GM23338 (cell line): Measurements from ENCODE around the gene ZNF470. TPM values are rescaled to one million over a fixed set of nuclear protein-coding genes. Genes with fewer than 3 reads are reported as not detected.

Experiments
- ATAC-seq: fragments of 200-7000 bp; cut with Tn5 transposase; 3 replicates; pipeline ENCODE4 v1.9.1; 2020
- DNase-seq: peaks from one replicate; pipeline ENCODE4 v3.0.0-alpha.2; 2015; ENCODE audit warnings: low spot score
- H2AFZ ChIP-seq: fragments of 200-600 bp; sonication (generic); 2 replicates; pipeline ENCODE4 v1.8.0; 2016; ENCODE audit warnings: antibody characterized with exemption, mild to moderate bottlenecking, moderate library complexity
- H3F3A ChIP-seq: fragments of 200-600 bp; sonication (generic); replicated peaks from 2 replicates; pipeline ENCODE4 v1.8.0; 2017; ENCODE audit warnings: antibody characterized with exemption, mixed run types, low read depth
- H3K27ac ChIP-seq: fragments of 200-600 bp; sonication (generic); 2 replicates; pipeline ENCODE4 v1.6.1; 2016; ENCODE audit warnings: low read depth
- H3K27me3 ChIP-seq: fragments of 200-600 bp; sonication (generic); 2 replicates; pipeline ENCODE4 v1.8.0; 2016; ENCODE audit warnings: mild to moderate bottlenecking, mixed run types, moderate library complexity; ENCODE audit not compliant: insufficient read depth
- H3K36me3 ChIP-seq: fragments of 200-600 bp; sonication (generic); 2 replicates; pipeline ENCODE4 v1.8.0; 2016; ENCODE audit warnings: mild to moderate bottlenecking; ENCODE audit not compliant: insufficient read depth
- H3K4me1 ChIP-seq: fragments of 200-600 bp; sonication (generic); 2 replicates; pipeline ENCODE4 v1.8.0; 2016; ENCODE audit warnings: mild to moderate bottlenecking, moderate library complexity; ENCODE audit not compliant: insufficient read depth
- H3K4me2 ChIP-seq: fragments of 200-600 bp; sonication (generic); 2 replicates; pipeline ENCODE4 v1.7.1; 2017; ENCODE audit warnings: mixed run types
- H3K4me3 ChIP-seq: fragments of 200-600 bp; sonication (generic); 2 replicates; pipeline ENCODE4 v1.6.1; 2016; ENCODE audit warnings: mixed run types
- H3K79me2 ChIP-seq: fragments of 200-600 bp; sonication (generic); replicated peaks from 2 replicates; pipeline ENCODE4 v1.8.0; 2017; ENCODE audit warnings: mild to moderate bottlenecking; ENCODE audit not compliant: insufficient read depth
- H3K9me2 ChIP-seq: fragments of 200-600 bp; sonication (generic); 2 replicates; pipeline ENCODE4 v1.8.0; 2017; ENCODE audit not compliant: insufficient read depth
- H4K20me1 ChIP-seq: fragments of 200-600 bp; sonication (generic); replicated peaks from 2 replicates; pipeline ENCODE4 v1.8.0; 2017; ENCODE audit warnings: mild to moderate bottlenecking; ENCODE audit not compliant: insufficient read depth
- H3K27ac Mint-ChIP-seq: 2 replicates; pipeline ENCODE4 v1.8.0; 2020; ENCODE audit warnings: inconsistent platforms, mild to moderate bottlenecking, moderate library complexity, mixed read lengths
- H3K27me3 Mint-ChIP-seq: 3 replicates; pipeline ENCODE4 v1.8.0; 2022; ENCODE audit warnings: low read depth, mild to moderate bottlenecking, moderate library complexity, mixed read lengths, inconsistent platforms; ENCODE audit not compliant: insufficient read depth, poor library complexity
- H3K36me3 Mint-ChIP-seq: 3 replicates; pipeline ENCODE4 v1.8.0; 2021; ENCODE audit warnings: low read depth, mild to moderate bottlenecking, inconsistent platforms, moderate library complexity, mixed read lengths
- H3K4me1 Mint-ChIP-seq: 3 replicates; pipeline ENCODE4 v1.8.0; 2020; ENCODE audit warnings: mild to moderate bottlenecking, inconsistent platforms, mixed read lengths
- H3K4me3 Mint-ChIP-seq: 3 replicates; pipeline ENCODE4 v1.8.0; 2021; ENCODE audit warnings: moderate library complexity, mild to moderate bottlenecking, inconsistent platforms, mixed read lengths
- H3K9me3 Mint-ChIP-seq: 3 replicates; pipeline ENCODE4 v1.8.0; 2020; ENCODE audit warnings: moderate library complexity, mild to moderate bottlenecking, inconsistent platforms, mixed read lengths
- CREB1 ChIP-seq: fragments of 250-450 bp; sonication (Bioruptor Pico); IDR thresholded peaks from 2 replicates; pipeline ENCODE4 v1.5.0; 2020; ENCODE audit warnings: low read depth, mild to moderate bottlenecking, moderate library complexity
- CTCF ChIP-seq, 2 experiments: fragments of 200-600 bp in 1 of 2; sonication (generic) in 1 of 2; conservative IDR thresholded peaks; 2 replicates each; pipeline versions ENCODE4 v1.5.1 to v1.6.1; 2016 to 2017; ENCODE audit warnings: antibody characterized with exemption in 2 of 2, low read depth in 2 of 2, mild to moderate bottlenecking in 2 of 2, moderate library complexity in 1 of 2
- ETS1 ChIP-seq: IDR thresholded peaks from 2 replicates; pipeline ENCODE4 v1.6.1; 2016; ENCODE audit warnings: antibody characterized with exemption
- EZH2 ChIP-seq: fragments of 200-600 bp; sonication (generic); IDR thresholded peaks from one replicate; pipeline ENCODE4 v1.8.0; 2017; ENCODE audit warnings: antibody characterized with exemption, mild to moderate bottlenecking, low read depth; ENCODE audit not compliant: unreplicated experiment
- EZH2phosphoT487 ChIP-seq: fragments of 200-600 bp; sonication (generic); IDR thresholded peaks from one replicate; pipeline ENCODE4 v1.8.1; 2018; ENCODE audit warnings: antibody characterized with exemption; ENCODE audit not compliant: unreplicated experiment
- JUNB ChIP-seq: IDR thresholded peaks from one replicate; pipeline ENCODE4 v1.6.1; 2016; ENCODE audit warnings: antibody characterized with exemption; ENCODE audit not compliant: unreplicated experiment
- NANOG ChIP-seq: IDR thresholded peaks from 2 replicates; pipeline ENCODE4 v1.6.1; 2016; ENCODE audit warnings: antibody characterized with exemption, borderline replicate concordance
- POLR2AphosphoS5 ChIP-seq: IDR thresholded peaks from 2 replicates; pipeline ENCODE4 v1.6.1; 2016; ENCODE audit warnings: antibody characterized with exemption, low read depth
- REST ChIP-seq: IDR thresholded peaks from one replicate; pipeline ENCODE4 v1.6.1; 2018; ENCODE audit warnings: antibody characterized with exemption; ENCODE audit not compliant: unreplicated experiment
- STAT1 ChIP-seq: IDR thresholded peaks from one replicate; pipeline ENCODE4 v1.6.1; 2016; ENCODE audit warnings: antibody characterized with exemption; ENCODE audit not compliant: unreplicated experiment
- ZNF114 ChIP-seq: fragments of 250-450 bp; sonication (Bioruptor Pico); IDR thresholded peaks from 2 replicates; pipeline ENCODE4 v1.5.0; 2020; ENCODE audit warnings: mild to moderate bottlenecking, moderate library complexity
- ZNF331 ChIP-seq: fragments of 250-450 bp; sonication (Bioruptor Pico); IDR thresholded peaks from 2 replicates; pipeline ENCODE4 v1.5.0; 2020; ENCODE audit warnings: low read depth, mild to moderate bottlenecking, moderate library complexity
- ZNF462 ChIP-seq: fragments of 250-450 bp; sonication (Bioruptor Pico); IDR thresholded peaks from 2 replicates; pipeline ENCODE4 v1.5.0; 2020; ENCODE audit warnings: mild to moderate bottlenecking, moderate library complexity
- polyA plus RNA-seq: library from polyadenylated mRNA; unstranded; fragments of >200 nt; fragmentation: Nextera tagmentation; extraction: Ambion mirVana; gene quantifications from 2 replicates; pipeline ENCODE4 v1.2.1, GENCODE V29; 2016
- total RNA-seq: library from RNA; depleted of rRNA; stranded (reverse); fragments of >200 nt; shearing (Covaris generic); gene quantifications from 2 replicates; pipeline ENCODE4 v1.2.3, GENCODE V29; 2014

ZNF470 gene
- total and polyA plus RNA-seq, 2 experiments from 2014 or later: 5.6 to 8.7 TPM

- DNase-seq (no peak), ATAC-seq (no peak)
- Histone ChIP-seq H3K9me2 (peaks cover 7% of the 10 kb centered on the region; the same call in 1 of the 2 replicates), H3F3A (no peaks in the 10 kb centered on the region), H3K27ac (no peak overlapping the region), H3K4me2 (no peak overlapping the region), H2AFZ (no peak overlapping the region), H3K27me3 (no peaks in the 10 kb centered on the region), H3K4me1 (peaks cover 6% of the 10 kb centered on the region), H3K4me3 (no peak overlapping the region), H3K79me2 (peaks cover 15% of the 10 kb centered on the region), H4K20me1 (no peaks in the 10 kb centered on the region), H3K36me3 (peaks cover 84% of the 10 kb centered on the region)
- peaks cover 3% of the 10 kb centered on the region for H3K27me3 Mint-ChIP-seq
- peaks cover 3% of the 10 kb centered on the region; the same call in 2 of the 3 replicates for H3K4me1 Mint-ChIP-seq
- TF ChIP-seq EZH2phosphoT487: no peak
- no peak for TF ChIP-seq ETS1
- no peak for TF ChIP-seq ZNF331 (CRISPR knock-in tag)
- TF ChIP-seq CREB1 (CRISPR knock-in tag): no peak
- TF ChIP-seq STAT1: no peak
- TF ChIP-seq JUNB: no peak
- TF ChIP-seq REST: no peak
- no peak for TF ChIP-seq EZH2
- TF ChIP-seq POLR2AphosphoS5: no peak
- no peak for TF ChIP-seq ZNF114 (CRISPR knock-in tag)
- TF ChIP-seq CTCF (conservative IDR thresholded peaks at IDR 0.05; ENCODE audit: low read depth in 2 of 2): no peak
- no peak for TF ChIP-seq NANOG
- no peak for TF ChIP-seq ZNF462 (CRISPR knock-in tag)
- peaks cover 99% of the 10 kb centered on the region for H3K36me3 Mint-ChIP-seq
- H3K4me3 Mint-ChIP-seq: no peak overlapping the region
- H3K27ac Mint-ChIP-seq: no peak overlapping the region
- H3K9me3 Mint-ChIP-seq: peaks cover 92% of the 10 kb centered on the region
Measured at GRCh38 chr19:56572589-56572988, 5.3 kb downstream of the ZNF470 start.
